Left lung (tissue), 14 donors: ENCODE results near the gene ARL2. TPM values are rescaled to one million over a fixed set of nuclear protein-coding genes. Genes with fewer than 3 reads are reported as not detected.

Experiments
- ATAC-seq: fragments of 200-7000 bp; cut with Tn5 transposase; one replicate; pipeline ENCODE4 v1.9.1; 2020; ENCODE audit warnings: moderate library complexity
- DNase-seq, 4 donors: peaks; one replicate each; pipeline ENCODE4 v3.0.0-alpha.2; 2013 to 2020
- H3K27ac ChIP-seq, 2 donors: fragments of 200-600 bp; sonication (generic) in 1 of 2; one replicate each; pipeline versions ENCODE4 v1.5.0 to v1.8.0; 2020 to 2021
- H3K27me3 ChIP-seq, 2 donors: fragments of 200-600 bp; sonication (generic) in 1 of 2; one replicate each; pipeline versions ENCODE4 v1.5.0 to v1.8.0; 2020 to 2021
- H3K36me3 ChIP-seq, 2 donors: fragments of 200-600 bp; sonication (generic) in 1 of 2; one replicate each; pipeline versions ENCODE4 v1.5.0 to v1.8.0; 2020 to 2021
- H3K4me1 ChIP-seq, 2 donors: fragments of 200-600 bp; one replicate each; pipeline ENCODE4 v1.8.0; 2021
- H3K4me3 ChIP-seq, 2 donors: fragments of 200-600 bp; sonication (generic) in 1 of 2; one replicate each; pipeline versions ENCODE4 v1.5.0 to v1.8.0; 2020 to 2021; ENCODE audit warnings: mild to moderate bottlenecking in 1 of 2
- H3K9me3 ChIP-seq, 2 donors: fragments of 200-600 bp; sonication (generic) in 1 of 2; one replicate each; pipeline versions ENCODE4 v1.5.0 to v1.8.0; 2020 to 2021
- CTCF ChIP-seq, 2 donors: fragments of 200-600 bp; sonication (generic) in 1 of 2; IDR thresholded peaks; one replicate each; pipeline versions ENCODE4 v1.5.0 to v1.8.0; 2021; ENCODE audit warnings: antibody characterized with exemption in 2 of 2
- intact Hi-C, 2 donors: fragments of 100-400 bp; cut with DNase I; formaldehyde crosslinking; loops; one replicate each; pipeline versions ENCODE4 v1.11.2 to v1.14.2; 2022
- long read RNA-seq, 12 donors: library from polyadenylated mRNA in 2 of 12; unstranded in 2 of 12; transcript quantifications; one replicate each; pipeline ENCODE4 v2.0.0 and lab custom pipeline, GENCODE V29; 2019 to 2026
- polyA plus RNA-seq, 6 donors: library from polyadenylated mRNA; unstranded; fragments of 120-200 nt; gene quantifications; one replicate each; pipeline ENCODE4 v1.2.1, GENCODE V29; 2013; ENCODE audit not compliant: insufficient read length in 6 of 6
- total RNA-seq, 2 donors: library from RNA; stranded (reverse); fragmentation: NEBNext Ultra II Directional; extraction: Animal tissue kit (Norgen Biotek cat#: 25700); gene quantifications; one replicate each; pipeline ENCODE4 v1.2.1, GENCODE V29; 2021
- donor health status: DM: no; HTN: yes; CAD: no.
- donor health status: DM: no; HTN: no; CAD: no.

Gene ARL2
- 10 to 100 TPM; 85.3 to 89.9 TPM for total RNA-seq
- 10 to 100 TPM; 42.2 to 58.3 (median 48.1) TPM for polyA plus RNA-seq
- long read RNA-seq, donor 1, transcript ARL2-203 (1 exons, 601 nt): minor isoform, 7 of 55 reads
- long read RNA-seq, donor 1, transcript ARL2-201 (5 exons, 979 nt): major isoform, 37 of 55 reads
- long read RNA-seq, donor 1, partial matches to known transcripts: 5 of 55 reads
- long read RNA-seq, donor 1, other reads (novel, unspliced or antisense): 0 of 55 reads
- long read RNA-seq, donor 2, transcript ARL2-201 (5 exons, 979 nt): major isoform, 34 of 44 reads
- long read RNA-seq, donor 2, partial matches to known transcripts: 0 of 44 reads
- long read RNA-seq, donor 2, other reads (novel, unspliced or antisense): 0 of 44 reads
- long read RNA-seq, donor 3, transcript ARL2-201 (5 exons, 979 nt): major isoform, 29 of 41 reads
- long read RNA-seq, donor 3, partial matches to known transcripts: 0 of 41 reads
- long read RNA-seq, donor 3, other reads (novel, unspliced or antisense): 0 of 41 reads
- long read RNA-seq, donor 4, transcript ARL2-202 (3 exons, 1,228 nt): minor isoform, 5 of 125 reads
- long read RNA-seq, donor 4, transcript ARL2-206 (4 exons, 795 nt): minor isoform, 10 of 125 reads
- long read RNA-seq, donor 4, transcript ARL2-201 (5 exons, 979 nt): major isoform, 102 of 125 reads
- long read RNA-seq, donor 4, partial matches to known transcripts: 3 of 125 reads
- long read RNA-seq, donor 4, other reads (novel, unspliced or antisense): 2 of 125 reads
- long read RNA-seq, donor 5, transcript ARL2-201 (5 exons, 979 nt): major isoform, 37 of 55 reads
- long read RNA-seq, donor 5, partial matches to known transcripts: 12 of 55 reads
- long read RNA-seq, donor 5, other reads (novel, unspliced or antisense): 0 of 55 reads
- long read RNA-seq, donor 6, transcript ARL2-201 (5 exons, 979 nt): major isoform, 37 of 48 reads
- long read RNA-seq, donor 6, partial matches to known transcripts: 0 of 48 reads
- long read RNA-seq, donor 6, other reads (novel, unspliced or antisense): 0 of 48 reads
- long read RNA-seq, donor 7, transcript ARL2-201 (5 exons, 979 nt): major isoform, 40 of 50 reads
- long read RNA-seq, donor 7, partial matches to known transcripts: 0 of 50 reads
- long read RNA-seq, donor 7, other reads (novel, unspliced or antisense): 0 of 50 reads
- long read RNA-seq, donor 8, transcript ARL2-201 (5 exons, 979 nt): major isoform, 38 of 49 reads
- long read RNA-seq, donor 8, partial matches to known transcripts: 5 of 49 reads
- long read RNA-seq, donor 8, other reads (novel, unspliced or antisense): 0 of 49 reads
- long read RNA-seq, donor 9: 0 reads
- long read RNA-seq, donor 10, transcript ARL2-201 (5 exons, 979 nt): major isoform, 174 of 187 reads
- long read RNA-seq, donor 10, partial matches to known transcripts: 2 of 187 reads
- long read RNA-seq, donor 10, other reads (novel, unspliced or antisense): 0 of 187 reads
- long read RNA-seq, donor 11, transcript ARL2-203 (1 exons, 601 nt): minor isoform, 17 of 115 reads
- long read RNA-seq, donor 11, transcript ARL2-201 (5 exons, 979 nt): major isoform, 75 of 115 reads
- long read RNA-seq, donor 11, partial matches to known transcripts: 17 of 115 reads
- long read RNA-seq, donor 11, other reads (novel, unspliced or antisense): 0 of 115 reads
- long read RNA-seq, donor 12, transcript ARL2-201 (5 exons, 979 nt): major isoform, 37 of 42 reads
- long read RNA-seq, donor 12, partial matches to known transcripts: 0 of 42 reads
- long read RNA-seq, donor 12, other reads (novel, unspliced or antisense): 0 of 42 reads

- intact Hi-C loops: no loop called here
- H3K27me3 ChIP-seq: no peaks in the 10 kb centered on the region
- DNase-seq (peak; percentile 92 to 96 (median 95)), ATAC-seq (peak; percentile 89)
- TF ChIP-seq CTCF (IDR thresholded peaks at IDR 0.05): peak; percentile 84 to 91
- no peaks in the 10 kb centered on the region for H3K9me3 ChIP-seq
- H3K36me3 ChIP-seq: peaks cover 0 to 12% of the 10 kb centered on the region in 2 donors
- peaks cover 7 to 30% of the 10 kb centered on the region in 2 donors for H3K4me1 ChIP-seq
- peak within 1 kb of the TSS; percentile 99 to 100 for H3K27ac ChIP-seq
- H3K4me3 ChIP-seq: peak within 1 kb of the TSS; percentile 70 to 91
Measured at GRCh38 chr11:65013888-65014725, at the start of gene ARL2. Gene ARL2, plus strand, starts transcription at chr11:65014160. Its CDS starts 48 bp downstream, at chr11:65014208.

- Histone ChIP-seq H3K4me1 (peaks cover 0 to 9% of the 10 kb centered on the region in 2 donors), H3K4me3 (no peak overlapping the region), H3K36me3 (no peaks in the 10 kb centered on the region), H3K9me3 (no peaks in the 10 kb centered on the region), H3K27ac (no peak overlapping the region), H3K27me3 (peaks cover 0 to 18% of the 10 kb centered on the region in 2 donors)
- intact Hi-C loops: no loop called here
- DNase-seq (no peak), ATAC-seq (no peak)
- TF ChIP-seq CTCF (IDR thresholded peaks at IDR 0.05): no peak
Measured at GRCh38 chr11:64967375-64967774, 46.6 kb upstream of the ARL2 start.

- Histone ChIP-seq H3K27me3 (peaks cover 0 to 30% of the 10 kb centered on the region in 2 donors), H3K36me3 (no peaks in the 10 kb centered on the region), H3K4me1 (peaks cover 0 to 9% of the 10 kb centered on the region in 2 donors), H3K9me3 (no peaks in the 10 kb centered on the region), H3K27ac (no peak overlapping the region), H3K4me3 (no peak overlapping the region)
- intact Hi-C loops: no loop called here
- ATAC-seq (no peak), DNase-seq (no peak)
- no peak for TF ChIP-seq CTCF (IDR thresholded peaks at IDR 0.05)
Measured at GRCh38 chr11:64969209-64969608, 44.8 kb upstream of the ARL2 start.

- ATAC-seq (peak; percentile 73), DNase-seq (peak in 1 of 4 donors; percentile 13)
- Histone ChIP-seq H3K36me3 (no peaks in the 10 kb centered on the region), H3K4me3 (no peak overlapping the region), H3K27me3 (peaks cover 0 to 30% of the 10 kb centered on the region in 2 donors), H3K4me1 (peaks cover 0 to 9% of the 10 kb centered on the region in 2 donors), H3K9me3 (no peaks in the 10 kb centered on the region), H3K27ac (no peak overlapping the region)
- TF ChIP-seq CTCF (IDR thresholded peaks at IDR 0.05): no peak
- intact Hi-C loops: no loop called here
Measured at GRCh38 chr11:64970731-64971151, 43.2 kb upstream of the ARL2 start.
